SK-N-SH (cell line): Measurements from ENCODE around the gene ARHGAP15. TPM values are rescaled to one million over a fixed set of nuclear protein-coding genes. Genes with fewer than 3 reads are reported as not detected.

ENCODE experiments used
- CTCF ChIA-PET: fragments of 300-600, 350-600 bp; formaldehyde crosslinking; extraction: SDS; loops from one replicate; lab custom pipeline; 2021; lab: Yijun Ruan, JAX
- POLR2A ChIA-PET: fragments of 350-600 bp; sonication (Branson Sonifier 250); formaldehyde crosslinking; extraction: SDS; loops from one replicate; lab custom pipeline; 2020; ENCODE audit warnings: antibody characterized with exemption, inconsistent platforms; lab: Yijun Ruan, JAX
- DNase-seq: peaks from one replicate; pipeline ENCODE4 v3.0.0; 2012
- H2AFZ ChIP-seq: fragments of 200-600 bp; sonication (generic); 2 replicates; pipeline ENCODE4 v1.8.1; 2016; ENCODE audit warnings: antibody characterized with exemption, mild to moderate bottlenecking, low read depth
- H3F3A ChIP-seq: fragments of 200-600 bp; sonication (generic); replicated peaks from 2 replicates; pipeline ENCODE3; 2016; ENCODE audit warnings: antibody characterized with exemption, mild to moderate bottlenecking; ENCODE audit not compliant: insufficient read depth
- H3K27ac ChIP-seq, 2 experiments: fragments of 200-500 bp in 1 of 2; fragments of 200-600 bp in 1 of 2; sonication (Bioruptor generic) in 1 of 2; sonication (generic), shearing (Covaris generic) in 1 of 2; 2 replicates each; pipeline versions ENCODE4 v1.5.1 to v1.6.1; 2014 to 2016; ENCODE audit warnings: low read depth in 2 of 2, inconsistent platforms in 1 of 2, low read length in 1 of 2, mild to moderate bottlenecking in 1 of 2, mixed read lengths in 1 of 2
- H3K27me3 ChIP-seq: fragments of 200-600 bp; sonication (generic), shearing (Covaris generic); 2 replicates; pipeline ENCODE4 v1.6.1; 2016; ENCODE audit warnings: mixed run types; ENCODE audit not compliant: insufficient read depth
- H3K36me3 ChIP-seq, 2 experiments: fragments of 200-500 bp in 1 of 2; fragments of 200-600 bp in 1 of 2; sonication (Bioruptor generic) in 1 of 2; sonication (generic) in 1 of 2; replicated peaks in 1 of 2; 2 replicates each; pipeline versions ENCODE3 to v1.5.1; 2014 to 2016; ENCODE audit warnings: low read length in 1 of 2, mild to moderate bottlenecking in 1 of 2; ENCODE audit not compliant: insufficient read depth in 2 of 2, control insufficient read depth in 1 of 2
- H3K4me1 ChIP-seq, 2 experiments: fragments of 200-500 bp in 1 of 2; fragments of 200-600 bp in 1 of 2; sonication (Bioruptor generic) in 1 of 2; sonication (generic), shearing (Covaris generic) in 1 of 2; 2 replicates each; pipeline versions ENCODE4 v1.5.1 to v1.6.1; 2014 to 2016; ENCODE audit warnings: low read depth in 1 of 2, low read length in 1 of 2, mixed run types in 1 of 2; ENCODE audit not compliant: insufficient read depth in 2 of 2, control insufficient read depth in 1 of 2
- H3K4me2 ChIP-seq: fragments of 200-600 bp; sonication (generic), shearing (Covaris generic); 2 replicates; pipeline ENCODE4 v1.6.1; 2017; ENCODE audit warnings: mixed run types
- H3K4me3 ChIP-seq, 2 experiments: fragments of 200-500 bp in 1 of 2; fragments of 200-600 bp in 1 of 2; sonication (Bioruptor generic) in 1 of 2; sonication (generic), shearing (Covaris generic) in 1 of 2; 2 replicates each; pipeline versions ENCODE4 v1.5.1 to v1.8.1; 2014 to 2016; ENCODE audit warnings: low read depth in 2 of 2, inconsistent platforms in 1 of 2, low read length in 1 of 2, mild to moderate bottlenecking in 1 of 2, mixed read lengths in 1 of 2, moderate library complexity in 1 of 2
- H3K79me2 ChIP-seq: fragments of 200-600 bp; sonication (generic); 2 replicates; pipeline ENCODE4 v1.8.1; 2017; ENCODE audit warnings: mild to moderate bottlenecking; ENCODE audit not compliant: insufficient read depth
- H3K9ac ChIP-seq: fragments of 200-600 bp; sonication (generic); 2 replicates; pipeline ENCODE4 v1.6.1; 2017; ENCODE audit warnings: mixed run types
- H3K9me2 ChIP-seq: fragments of 200-600 bp; sonication (generic); 2 replicates; pipeline ENCODE4 v1.6.1; 2017; ENCODE audit warnings: mixed run types
- H3K9me3 ChIP-seq: fragments of 200-600 bp; sonication (generic); 2 replicates; pipeline ENCODE4 v1.6.1; 2017; ENCODE audit warnings: mixed run types, mild to moderate bottlenecking, moderate library complexity
- H4K20me1 ChIP-seq: fragments of 200-600 bp; sonication (generic); 2 replicates; pipeline ENCODE4 v1.6.1; 2017; ENCODE audit warnings: mild to moderate bottlenecking, mixed run types; ENCODE audit not compliant: insufficient read depth
- CHD2 ChIP-seq: fragments of 150-350 bp; IDR thresholded peaks from 2 replicates; pipeline ENCODE4 v1.6.1; 2018; ENCODE audit warnings: low read length; ENCODE audit not compliant: partially characterized antibody
- CTCF ChIP-seq: fragments of 200-600 bp; sonication (generic); IDR thresholded peaks from 2 replicates; pipeline ENCODE4 v1.6.1; 2017; ENCODE audit warnings: antibody characterized with exemption, mild to moderate bottlenecking, moderate library complexity
- ELF1 ChIP-seq: IDR thresholded peaks from 2 replicates; pipeline ENCODE4 v1.4.0; 2012
- EP300 ChIP-seq, 2 experiments: IDR thresholded peaks; 2 replicates each; pipeline versions ENCODE4 v1.4.0 to v1.6.1; 2012; ENCODE audit warnings: borderline replicate concordance in 1 of 2, low read depth in 1 of 2, low read length in 1 of 2
- EZH2phosphoT487 ChIP-seq: fragments of 200-600 bp; sonication (generic); IDR thresholded peaks from 2 replicates; pipeline ENCODE4 v1.6.1; 2017; ENCODE audit warnings: low read depth, mixed run types, mild to moderate bottlenecking, antibody characterized with exemption, moderate library complexity, borderline replicate concordance
- FOXJ3 ChIP-seq: sonication (generic); formaldehyde crosslinking; IDR thresholded peaks from 2 replicates; pipeline ENCODE4 v1.5.1; 2020; ENCODE audit warnings: mild to moderate bottlenecking, missing genetic modification reagents
- GATA2 ChIP-seq: sonication (generic); formaldehyde crosslinking; IDR thresholded peaks from 2 replicates; pipeline ENCODE4 v1.5.0; 2020; ENCODE audit warnings: mild to moderate bottlenecking, missing genetic modification reagents
- JUND ChIP-seq: IDR thresholded peaks from 2 replicates; pipeline ENCODE4 v1.4.0; 2012
- MXI1 ChIP-seq: IDR thresholded peaks from 2 replicates; pipeline ENCODE4 v1.6.1; 2012; ENCODE audit warnings: mild to moderate bottlenecking, low read depth, low read length, improper control_type of control experiment
- NRF1 ChIP-seq: IDR thresholded peaks from 2 replicates; pipeline ENCODE4 v1.6.1; 2012; ENCODE audit warnings: low read depth, mild to moderate bottlenecking, low read length
- RCOR1 ChIP-seq: fragments of 150-350 bp; IDR thresholded peaks from 2 replicates; pipeline ENCODE4 v1.6.1; 2017; ENCODE audit warnings: antibody characterized with exemption, low read length
- REST ChIP-seq: IDR thresholded peaks from 2 replicates; pipeline ENCODE4 v1.6.1; 2012; ENCODE audit warnings: mild to moderate bottlenecking, low read depth, low read length, moderate library complexity
- RFX5 ChIP-seq: IDR thresholded peaks from 2 replicates; pipeline ENCODE4 v1.6.1; 2012; ENCODE audit warnings: mild to moderate bottlenecking, improper control_type of control experiment, low read length
- RXRA ChIP-seq: IDR thresholded peaks from 2 replicates; pipeline ENCODE4 v1.4.0; 2012; ENCODE audit warnings: low read depth, mild to moderate bottlenecking, borderline replicate concordance
- TAF1 ChIP-seq: IDR thresholded peaks from 2 replicates; pipeline ENCODE4 v1.6.1; 2012; ENCODE audit warnings: low read depth, mild to moderate bottlenecking, low read length, moderate library complexity, borderline replicate concordance
- TCF12 ChIP-seq: IDR thresholded peaks from 2 replicates; pipeline ENCODE4 v1.4.0; 2012
- TEAD4 ChIP-seq: IDR thresholded peaks from 2 replicates; pipeline ENCODE4 v1.4.0; 2012; ENCODE audit warnings: mild to moderate bottlenecking, borderline replicate concordance; ENCODE audit not compliant: insufficient read depth
- WGBS: methylation state at CpG from one replicate; pipeline ENCODE4 v1.1.6; 2017; ENCODE audit warnings: low lambda C conversion rate; 5-methylcytosine and 5-hydroxymethylcytosine counted together
- polyA plus RNA-seq, 3 experiments: library from polyadenylated mRNA; depleted of rRNA; stranded (reverse); fragments of >200 nt; gene quantifications; 2 replicates each; pipeline ENCODE4 v1.2.3, GENCODE V29; 2012
- TF ChIP-seq, protein P1 (sequence below): IDR thresholded peaks from 2 replicates; pipeline ENCODE4 v1.4.0; 2012; ENCODE audit warnings: low read depth, borderline replicate concordance

Gene ARHGAP15
- polyA plus RNA-seq, 1 of the 3 experiments (the other 2 are of a cell fraction): not detected

DNA sequence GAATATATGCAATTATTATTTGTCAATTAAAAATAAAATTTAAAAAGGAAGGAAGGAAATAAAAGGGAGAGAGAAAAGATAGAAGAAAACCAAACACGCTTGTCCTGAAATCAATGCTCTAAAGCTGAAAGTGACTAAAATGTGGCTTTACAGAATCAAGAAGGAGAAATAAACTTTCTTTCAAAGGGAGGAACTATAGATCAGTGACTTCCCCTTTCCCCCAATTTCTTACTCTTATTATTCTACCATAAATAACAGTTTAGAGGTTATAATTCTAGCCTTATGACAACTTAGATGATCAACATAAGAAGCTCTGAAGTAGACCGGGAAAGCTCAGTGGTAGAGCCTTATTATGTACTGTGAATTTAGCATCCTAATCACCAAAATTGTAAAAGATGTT lies 122.5 kb downstream of the ARHGAP15 start:
- Histone ChIP-seq H3K9ac (no peak overlapping the region), H4K20me1 (no peaks in the 10 kb centered on the region), H3K36me3 (no peaks in the 10 kb centered on the region), H3K4me2 (no peak overlapping the region), H3K9me2 (no peaks in the 10 kb centered on the region), H3K79me2 (no peaks in the 10 kb centered on the region), H3K27ac (no peak overlapping the region), H2AFZ (no peak overlapping the region), H3K4me3 (no peak overlapping the region), H3K9me3 (no peaks in the 10 kb centered on the region), H3K4me1 (no peaks in the 10 kb centered on the region), H3F3A (no peaks in the 10 kb centered on the region), H3K27me3 (no peaks in the 10 kb centered on the region; the same call in 1 of the 2 replicates)
- ChIA-PET CTCF (interaction anchor here (1.3 to 2.3 kb wide), 3 partner anchors 8 to 90 kb away, joined by 4 to 10 read pairs (median 8); no protein-coding TSS in a partner anchor), POLR2A (no interaction called here)
- 78% methylated on average over 2 of the region's 2 CpGs for WGBS
- TF ChIP-seq REST (no peak), CTCF (no peak), JUND (no peak), RCOR1 (no peak), TCF12 (no peak)
- no peak for DNase-seq

GRCh38 chr2:143252138-143252907 lies 123.1 kb downstream of the ARHGAP15 start:
- Histone ChIP-seq H3K4me2 (no peak overlapping the region), H3F3A (no peaks in the 10 kb centered on the region), H3K27ac (no peak overlapping the region), H3K9me2 (no peaks in the 10 kb centered on the region), H3K79me2 (no peaks in the 10 kb centered on the region), H3K36me3 (no peaks in the 10 kb centered on the region), H3K27me3 (no peaks in the 10 kb centered on the region), H3K9ac (no peak overlapping the region), H3K4me3 (no peak overlapping the region), H4K20me1 (no peaks in the 10 kb centered on the region), H3K4me1 (no peaks in the 10 kb centered on the region), H3K9me3 (no peaks in the 10 kb centered on the region), H2AFZ (no peak overlapping the region)
- 66% methylated on average over 5 of the region's 5 CpGs for WGBS
- CTCF ChIA-PET: interaction anchor here (0.7 to 2.3 kb wide), 5 partner anchors 9 to 464 kb away, joined by 3 to 10 read pairs (median 5); no protein-coding TSS in a partner anchor
- POLR2A ChIA-PET: no interaction called here
- no peak for DNase-seq
- TF ChIP-seq, protein P1, sequence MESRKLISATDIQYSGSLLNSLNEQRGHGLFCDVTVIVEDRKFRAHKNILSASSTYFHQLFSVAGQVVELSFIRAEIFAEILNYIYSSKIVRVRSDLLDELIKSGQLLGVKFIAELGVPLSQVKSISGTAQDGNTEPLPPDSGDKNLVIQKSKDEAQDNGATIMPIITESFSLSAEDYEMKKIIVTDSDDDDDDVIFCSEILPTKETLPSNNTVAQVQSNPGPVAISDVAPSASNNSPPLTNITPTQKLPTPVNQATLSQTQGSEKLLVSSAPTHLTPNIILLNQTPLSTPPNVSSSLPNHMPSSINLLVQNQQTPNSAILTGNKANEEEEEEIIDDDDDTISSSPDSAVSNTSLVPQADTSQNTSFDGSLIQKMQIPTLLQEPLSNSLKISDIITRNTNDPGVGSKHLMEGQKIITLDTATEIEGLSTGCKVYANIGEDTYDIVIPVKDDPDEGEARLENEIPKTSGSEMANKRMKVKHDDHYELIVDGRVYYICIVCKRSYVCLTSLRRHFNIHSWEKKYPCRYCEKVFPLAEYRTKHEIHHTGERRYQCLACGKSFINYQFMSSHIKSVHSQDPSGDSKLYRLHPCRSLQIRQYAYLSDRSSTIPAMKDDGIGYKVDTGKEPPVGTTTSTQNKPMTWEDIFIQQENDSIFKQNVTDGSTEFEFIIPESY: no peak
- TF ChIP-seq MXI1 (no peak), TAF1 (no peak), GATA2 (CRISPR knock-in tag) (no peak), NRF1 (no peak), JUND (no peak), ELF1 (no peak), EP300 (IDR thresholded peaks at IDR 0.05; ENCODE audit: borderline replicate concordance in 1 of 2, low read depth in 1 of 2, low read length in 1 of 2) (no peak), RXRA (no peak), EZH2phosphoT487 (no peak), RCOR1 (no peak), FOXJ3 (no peak), TEAD4 (no peak), RFX5 (no peak), CHD2 (no peak)
